GM12801 (cell line): Measurements from ENCODE around the gene UBE2L6.

Experiments used
- CTCF ChIP-seq: IDR thresholded peaks from one replicate; pipeline ENCODE4 v1.5.1; 2011; ENCODE audit warnings: control low read depth; ENCODE audit not compliant: insufficient read length; ENCODE audit errors: extremely low read depth

Gene UBE2L6

GRCh38 chr11:57601297-57601696 is 33.8 kb upstream of the UBE2L6 start:
- no peak for TF ChIP-seq CTCF

GRCh38 chr11:57599381-57599780 is 31.9 kb upstream of the UBE2L6 start:
- TF ChIP-seq CTCF = no peak

GRCh38 chr11:57598831-57599155 is 31.3 kb upstream of the UBE2L6 start:
- no peak for TF ChIP-seq CTCF

GRCh38 chr11:57597916-57598830 is 30.7 kb upstream of the UBE2L6 start:
- no peak for TF ChIP-seq CTCF

GRCh38 chr11:57597461-57597915 is 30.0 kb upstream of the UBE2L6 start, which contains the start of gene SERPING1:
SERPING1 (plus strand) TSS chr11:57597685; CDS start chr11:57598271, 586 bp downstream.
- no peak for TF ChIP-seq CTCF

GRCh38 chr11:57596266-57596885 is 28.9 kb upstream of the UBE2L6 start:
- no peak for TF ChIP-seq CTCF

GRCh38 chr11:57588046-57588710 is 20.7 kb upstream of the UBE2L6 start:
- TF ChIP-seq CTCF = no peak
